ENCODE results near the gene IGFBP7. TPM values are rescaled to one million over a fixed set of nuclear protein-coding genes. Genes with fewer than 3 reads are reported as not detected.

The IGFBP7 gene
- total and polyA plus RNA-seq, 2 of the 8 experiments (the other 6 are each of a cell fraction or from before 2014, with no cell fraction given), result 0.17 to 0.48 TPM

- TF ChIP-seq TCF12 (IDR thresholded peaks at IDR 0.05; ENCODE audit: low read depth, low read length) (no peak), HDAC6 (IDR thresholded peaks at IDR 0.05; ENCODE audit: low read depth, low read length) (no peak)
Observed at GRCh38 chr4:57094832-57095223, 15.4 kb downstream of the IGFBP7 start (continued).
